HepG2 (cell line): ENCODE data around the gene WDR27. TPM values are rescaled to one million over a fixed set of nuclear protein-coding genes. Genes with fewer than 3 reads are reported as not detected.

Experiments
- ATAC-seq: fragments of 200-7000 bp; cut with Tn5 transposase; 3 replicates; pipeline ENCODE4 v1.9.1; 2020; ENCODE audit warnings: mild to moderate bottlenecking, moderate library complexity
- BruUV-seq: library from RNA; stranded (reverse); fragments of 400-500 nt; replicated peaks from 2 replicates; lab custom pipeline; 2021; lab: Mats Ljungman, UMichigan
- CTCF ChIA-PET: fragments of 300-600 bp; formaldehyde crosslinking; extraction: SDS; loops from one replicate; lab custom pipeline; 2021; ENCODE audit warnings: low total read pairs, inconsistent platforms, low intra/inter-chr PET ratio; lab: Yijun Ruan, JAX
- POLR2A ChIA-PET: fragments of 350-600 bp; sonication (Branson Sonifier 250); formaldehyde crosslinking; loops from one replicate; lab custom pipeline; 2020; ENCODE audit warnings: antibody characterized with exemption, inconsistent platforms; lab: Yijun Ruan, JAX
- DNase-seq: peaks from one replicate; pipeline ENCODE4 v3.0.0-alpha.2; 2015; ENCODE audit warnings: low spot score
- FAIRE-seq: peaks from 3 replicates; lab custom pipeline; 2011; peaks lifted over from hg19 to GRCh38; lab: Jason Lieb, UNC
- H2AFZ ChIP-seq: one replicate; pipeline ENCODE4 v1.6.1; 2011; ENCODE audit warnings: low read length, inconsistent platforms
- H3K27ac ChIP-seq: fragments of 300-600 bp; 3 replicates; pipeline ENCODE4 v1.8.0; 2011; ENCODE audit warnings: mixed run types, mild to moderate bottlenecking, mixed read lengths, low read length, inconsistent platforms; ENCODE audit not compliant: insufficient read depth; ENCODE audit errors: extremely low read length
- H3K27me3 ChIP-seq, 2 experiments: fragments of 200-600 bp in 1 of 2; 2 replicates in 1 of 2; 3 replicates in 1 of 2; pipeline versions ENCODE4 v1.6.0 to v1.8.0; 2011; ENCODE audit warnings: low read length in 2 of 2, mild to moderate bottlenecking in 2 of 2, moderate library complexity in 2 of 2, inconsistent platforms in 1 of 2; ENCODE audit not compliant: insufficient read depth in 2 of 2, control insufficient read depth in 1 of 2
- H3K36me3 ChIP-seq, 2 experiments: fragments of 200-600 bp in 1 of 2; replicated peaks in 1 of 2; 2 replicates in 1 of 2; 3 replicates in 1 of 2; pipeline versions ENCODE4 v1.5.1 to v1.8.0; 2011; ENCODE audit warnings: low read length in 2 of 2, inconsistent platforms in 1 of 2; ENCODE audit not compliant: insufficient read depth in 2 of 2, control insufficient read depth in 1 of 2
- H3K4me1 ChIP-seq: 2 replicates; pipeline ENCODE4 v1.5.1; 2012; ENCODE audit warnings: low read length, inconsistent platforms; ENCODE audit not compliant: insufficient read depth
- H3K4me2 ChIP-seq: 2 replicates; pipeline ENCODE4 v1.6.0; 2011; ENCODE audit warnings: low read depth, low read length, inconsistent platforms
- H3K4me3 ChIP-seq, 3 experiments: fragments of 200-600 bp in 1 of 3; sonication (generic), shearing (Covaris generic) in 1 of 3; replicated peaks in 1 of 3; 2 replicates each; pipeline ENCODE4 v1.5.1; 2011 to 2016; ENCODE audit warnings: low read length in 3 of 3, inconsistent platforms in 2 of 3, low read depth in 2 of 3, mild to moderate bottlenecking in 2 of 3, control low read depth in 1 of 3, mixed read lengths in 1 of 3; ENCODE audit not compliant: insufficient read depth in 1 of 3
- H3K79me2 ChIP-seq: one replicate; pipeline ENCODE4 v1.6.1; 2011; ENCODE audit warnings: low read length, inconsistent platforms; ENCODE audit not compliant: insufficient read depth
- H3K9ac ChIP-seq: 2 replicates; pipeline ENCODE4 v1.6.0; 2011; ENCODE audit warnings: mild to moderate bottlenecking, low read depth, low read length, inconsistent platforms; ENCODE audit not compliant: insufficient read depth
- H3K9me3 ChIP-seq: 2 replicates; pipeline ENCODE4 v1.5.1; 2012; ENCODE audit warnings: mild to moderate bottlenecking, low read length
- H4K20me1 ChIP-seq: 2 replicates; pipeline ENCODE4 v1.6.0; 2011; ENCODE audit warnings: inconsistent platforms, mild to moderate bottlenecking, low read length, moderate library complexity; ENCODE audit not compliant: insufficient read depth
- FOSL1 ChIP-seq: sonication (generic); formaldehyde crosslinking; IDR thresholded peaks from 2 replicates; pipeline ENCODE4 v1.9.0; 2021; ENCODE audit warnings: missing genetic modification reagents, borderline replicate concordance
- FOSL2 ChIP-seq: sonication (generic); formaldehyde crosslinking; IDR thresholded peaks from 2 replicates; pipeline ENCODE4 v1.4.0; 2020; ENCODE audit warnings: missing genetic modification reagents
- HMGA1 ChIP-seq: sonication (generic); formaldehyde crosslinking; conservative IDR thresholded peaks from 2 replicates; pipeline ENCODE4 v1.4.0; 2020; ENCODE audit warnings: missing genetic modification reagents
- MAFK ChIP-seq, 2 experiments: IDR thresholded peaks in 1 of 2; conservative IDR thresholded peaks in 1 of 2; 2 replicates each; pipeline ENCODE4 v1.6.1; 2011; ENCODE audit warnings: improper control_type of control experiment in 2 of 2, low read length in 2 of 2
- NFKB2 ChIP-seq: sonication (generic); formaldehyde crosslinking; IDR thresholded peaks from 2 replicates; pipeline ENCODE4 v1.4.0; 2020; ENCODE audit warnings: missing genetic modification reagents, borderline replicate concordance
- PHF21A ChIP-seq: sonication (generic); formaldehyde crosslinking; IDR thresholded peaks from 2 replicates; pipeline ENCODE4 v1.5.0; 2020; ENCODE audit warnings: mild to moderate bottlenecking, missing genetic modification reagents
- SIX1 ChIP-seq: sonication (generic); formaldehyde crosslinking; IDR thresholded peaks from 2 replicates; pipeline ENCODE4 v1.4.0; 2020; ENCODE audit warnings: missing genetic modification reagents, borderline replicate concordance
- SOX5 ChIP-seq: IDR thresholded peaks from 2 replicates; pipeline ENCODE4 v1.6.1; 2016; ENCODE audit warnings: borderline replicate concordance
- TCF7 ChIP-seq: sonication (generic); IDR thresholded peaks from 2 replicates; pipeline ENCODE4 v1.6.1; 2016; ENCODE audit warnings: antibody characterized with exemption, low read depth
- XRCC5 ChIP-seq: fragments of 200-400 bp; formaldehyde crosslinking; optimal IDR thresholded peaks from 2 replicates; pipeline ENCODE3; 2017; ENCODE audit warnings: mild to moderate bottlenecking, low read length
- ZIK1 ChIP-seq: sonication (generic); formaldehyde crosslinking; IDR thresholded peaks from 2 replicates; pipeline ENCODE4 v1.5.0; 2020; ENCODE audit warnings: mild to moderate bottlenecking, low read depth, missing genetic modification reagents, borderline replicate concordance
- ZNF792 ChIP-seq: IDR thresholded peaks from 2 replicates; pipeline ENCODE4 v1.6.1; 2016
- ZNF850 ChIP-seq: sonication (generic); formaldehyde crosslinking; conservative IDR thresholded peaks from 2 replicates; pipeline ENCODE4 v1.9.0; 2021; ENCODE audit warnings: mild to moderate bottlenecking, missing genetic modification reagents
- WGBS: methylation state at CpG from one replicate; pipeline ENCODE4 v1.1.6; 2017; ENCODE audit warnings: low lambda C conversion rate; 5-methylcytosine and 5-hydroxymethylcytosine counted together
- in situ Hi-C: cut with HindIII; loops from 2 replicates; pipeline ENCODE4 v1.10.0; 2017; ENCODE audit warnings: low pct_unique_long_range_greater_than_20kb; ENCODE audit not compliant: extremely low pct_ligation_motif_present
- intact Hi-C: fragments of 100-400 bp; cut with micrococcal nuclease; formaldehyde crosslinking; loops from one replicate; pipeline ENCODE4 v1.10.0; 2022; ENCODE audit not compliant: unreplicated experiment
- polyA plus RNA-seq, 8 experiments: library from polyadenylated mRNA; depleted of rRNA in 3 of 8; stranded (reverse) in 7 of 8; unstranded in 1 of 8; fragments of >200 nt; fragmentation: Illumina TruSeq in 4 of 8; extraction: Trizol in 4 of 8; gene quantifications; 2 replicates each; pipeline versions ENCODE4 v1.2.1 to v1.2.3, GENCODE V29; 2011 to 2016; ENCODE audit warnings: low read depth in 4 of 8, missing spikeins in 1 of 8, mixed read lengths in 1 of 8; ENCODE audit not compliant: insufficient read depth in 1 of 8
- total RNA-seq, 5 experiments: library from RNA; depleted of rRNA; stranded (reverse); fragments of >200 nt; fragmentation: Illumina TruSeq; extraction: Trizol; gene quantifications; 2 replicates each; pipeline ENCODE4 v1.2.3, GENCODE V29; 2016; ENCODE audit warnings: low read depth in 1 of 5
- TF ChIP-seq, protein P1 (sequence below): sonication (generic); formaldehyde crosslinking; IDR thresholded peaks from 2 replicates; pipeline ENCODE4 v1.5.0; 2020; ENCODE audit warnings: mild to moderate bottlenecking, missing genetic modification reagents

WDR27 gene
- total and polyA plus RNA-seq, 2 of the 13 experiments (the other 11 are each of a cell fraction or from before 2014, with no cell fraction given): 34.1 to 80.3 TPM

GRCh38 chr6:169573883-169574282 is 127.9 kb downstream of the WDR27 start (continued):
- TF ChIP-seq ZIK1: no peak

- Histone ChIP-seq H3K4me3 (no peak overlapping the region), H3K27me3 (no peaks in the 10 kb centered on the region), H3K36me3 (peaks cover 0 to 6% of the 10 kb centered on the region in 2 experiments; a peak in 1 of 5 replicates), H4K20me1 (no peaks in the 10 kb centered on the region), H3K4me2 (no peak overlapping the region), H3K79me2 (no peaks in the 10 kb centered on the region), H3K9me3 (no peaks in the 10 kb centered on the region), H2AFZ (no peak overlapping the region), H3K27ac (no peak overlapping the region), H3K9ac (no peak overlapping the region), H3K4me1 (peaks cover 9% of the 10 kb centered on the region)
- no peak for ATAC-seq
- in situ Hi-C loops: no loop called here
- intact Hi-C loops: no loop called here
- FAIRE-seq: peak; percentile 4
- ChIA-PET POLR2A (no interaction called here), CTCF (no interaction called here)
- peak; percentile 52 for DNase-seq
- 75% methylated on average over 12 of the region's 12 CpGs for WGBS
- BruUV-seq: no TSS peak
- TF ChIP-seq FOSL1 (CRISPR knock-in tag): peak; percentile 39; the same call in 1 of the 2 replicates
- no peak for TF ChIP-seq ZNF850 (CRISPR knock-in tag)
- TF ChIP-seq MAFK (conservative IDR thresholded peaks at IDR 0.05 in 1 of 2, IDR thresholded peaks at IDR 0.05 in 1 of 2; ENCODE audit: low read length in 2 of 2): 0 out of 4 replicates have a peak, but pooled peaks of 1 of the 2 experiments have one; percentile 1
- no peak for TF ChIP-seq HMGA1 (CRISPR knock-in tag)
- peak; percentile 24 for TF ChIP-seq XRCC5
- no peak for TF ChIP-seq PHF21A (CRISPR knock-in tag)
- TF ChIP-seq SIX1 (CRISPR knock-in tag): no peak
- TF ChIP-seq, protein P1, sequence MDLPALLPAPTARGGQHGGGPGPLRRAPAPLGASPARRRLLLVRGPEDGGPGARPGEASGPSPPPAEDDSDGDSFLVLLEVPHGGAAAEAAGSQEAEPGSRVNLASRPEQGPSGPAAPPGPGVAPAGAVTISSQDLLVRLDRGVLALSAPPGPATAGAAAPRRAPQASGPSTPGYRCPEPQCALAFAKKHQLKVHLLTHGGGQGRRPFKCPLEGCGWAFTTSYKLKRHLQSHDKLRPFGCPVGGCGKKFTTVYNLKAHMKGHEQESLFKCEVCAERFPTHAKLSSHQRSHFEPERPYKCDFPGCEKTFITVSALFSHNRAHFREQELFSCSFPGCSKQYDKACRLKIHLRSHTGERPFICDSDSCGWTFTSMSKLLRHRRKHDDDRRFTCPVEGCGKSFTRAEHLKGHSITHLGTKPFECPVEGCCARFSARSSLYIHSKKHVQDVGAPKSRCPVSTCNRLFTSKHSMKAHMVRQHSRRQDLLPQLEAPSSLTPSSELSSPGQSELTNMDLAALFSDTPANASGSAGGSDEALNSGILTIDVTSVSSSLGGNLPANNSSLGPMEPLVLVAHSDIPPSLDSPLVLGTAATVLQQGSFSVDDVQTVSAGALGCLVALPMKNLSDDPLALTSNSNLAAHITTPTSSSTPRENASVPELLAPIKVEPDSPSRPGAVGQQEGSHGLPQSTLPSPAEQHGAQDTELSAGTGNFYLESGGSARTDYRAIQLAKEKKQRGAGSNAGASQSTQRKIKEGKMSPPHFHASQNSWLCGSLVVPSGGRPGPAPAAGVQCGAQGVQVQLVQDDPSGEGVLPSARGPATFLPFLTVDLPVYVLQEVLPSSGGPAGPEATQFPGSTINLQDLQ (CRISPR knock-in tag): no peak
- TF ChIP-seq NFKB2 (CRISPR knock-in tag): no peak
- no peak for TF ChIP-seq TCF7
- no peak for TF ChIP-seq ZNF792 (CRISPR knock-in tag)
- peak; percentile 53 for TF ChIP-seq FOSL2 (CRISPR knock-in tag)
- 0 out of 2 replicates have a peak, but pooled peaks have one; percentile 10 for TF ChIP-seq SOX5 (CRISPR knock-in tag)
Measured at GRCh38 chr6:169571123-169571962, 130.5 kb downstream of the WDR27 start.
